ENCODE measurements around the gene MSI1.

DNA sequence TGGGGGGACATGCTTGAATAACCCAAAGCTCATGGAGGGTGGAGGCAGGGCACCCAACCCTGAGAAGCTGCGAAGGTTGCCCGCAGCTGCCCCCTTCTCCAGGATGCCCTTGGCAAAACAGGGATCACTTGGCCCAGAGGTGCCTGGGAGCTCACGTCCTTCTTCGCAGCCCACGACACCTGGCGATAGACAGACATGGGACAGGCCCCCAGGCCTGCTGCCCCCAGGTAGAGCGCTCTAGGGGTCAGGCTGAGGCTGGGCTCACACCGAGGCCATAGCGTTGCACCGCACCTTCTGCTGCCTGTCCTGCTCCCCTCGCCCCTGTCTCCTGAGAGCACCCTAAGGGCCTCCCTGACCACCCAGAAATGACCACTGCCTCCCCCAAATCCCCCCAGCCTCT, 21.2 kb downstream of the MSI1 start:
- TF ChIP-seq, protein P1, sequence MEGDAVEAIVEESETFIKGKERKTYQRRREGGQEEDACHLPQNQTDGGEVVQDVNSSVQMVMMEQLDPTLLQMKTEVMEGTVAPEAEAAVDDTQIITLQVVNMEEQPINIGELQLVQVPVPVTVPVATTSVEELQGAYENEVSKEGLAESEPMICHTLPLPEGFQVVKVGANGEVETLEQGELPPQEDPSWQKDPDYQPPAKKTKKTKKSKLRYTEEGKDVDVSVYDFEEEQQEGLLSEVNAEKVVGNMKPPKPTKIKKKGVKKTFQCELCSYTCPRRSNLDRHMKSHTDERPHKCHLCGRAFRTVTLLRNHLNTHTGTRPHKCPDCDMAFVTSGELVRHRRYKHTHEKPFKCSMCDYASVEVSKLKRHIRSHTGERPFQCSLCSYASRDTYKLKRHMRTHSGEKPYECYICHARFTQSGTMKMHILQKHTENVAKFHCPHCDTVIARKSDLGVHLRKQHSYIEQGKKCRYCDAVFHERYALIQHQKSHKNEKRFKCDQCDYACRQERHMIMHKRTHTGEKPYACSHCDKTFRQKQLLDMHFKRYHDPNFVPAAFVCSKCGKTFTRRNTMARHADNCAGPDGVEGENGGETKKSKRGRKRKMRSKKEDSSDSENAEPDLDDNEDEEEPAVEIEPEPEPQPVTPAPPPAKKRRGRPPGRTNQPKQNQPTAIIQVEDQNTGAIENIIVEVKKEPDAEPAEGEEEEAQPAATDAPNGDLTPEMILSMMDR (IDR thresholded peaks at IDR 0.05; ENCODE audit: borderline replicate concordance, extremely low read depth, low read length, poor library complexity, severe bottlenecking), result no peak
- TF ChIP-seq EZH2 (IDR thresholded peaks at IDR 0.05; ENCODE audit: borderline replicate concordance, low read depth, low read length, severe bottlenecking), result no peak

All from DND-41 (cell line).